Erythroblast (primary cell): ENCODE measurements around the gene STX18.

ENCODE experiments used
- GATA1 ChIP-seq: IDR thresholded peaks from 2 replicates; pipeline ENCODE4 v1.6.1; 2011; ENCODE audit warnings: low read depth, mild to moderate bottlenecking, control low read depth, low read length, moderate library complexity
- POLR2A ChIP-seq: IDR thresholded peaks from 2 replicates; pipeline ENCODE4 v1.6.1; 2011; ENCODE audit warnings: mild to moderate bottlenecking, low read length

- TF ChIP-seq POLR2A, result no peak
- TF ChIP-seq GATA1, result no peak
Observed at GRCh38 chr4:4385729-4386295, 156.0 kb downstream of the STX18 start.
